ENCODE results near the gene KRT79.
"Not testable (repeated sequence)": the region's sequence is repeated elsewhere in the genome, so short reads cannot be mapped to it uniquely, and the experiment has no call there.

Gene KRT79

GRCh38 chr12:52801773-52802172 is 32.3 kb downstream of the KRT79 start:
- no peak for DNase-seq

- DNase-seq, result no peak
Observed at GRCh38 chr12:52800259-52800917, 33.7 kb downstream of the KRT79 start.

GRCh38 chr12:52799505-52800211 is 34.5 kb downstream of the KRT79 start:
- DNase-seq, result no peak

DNA sequence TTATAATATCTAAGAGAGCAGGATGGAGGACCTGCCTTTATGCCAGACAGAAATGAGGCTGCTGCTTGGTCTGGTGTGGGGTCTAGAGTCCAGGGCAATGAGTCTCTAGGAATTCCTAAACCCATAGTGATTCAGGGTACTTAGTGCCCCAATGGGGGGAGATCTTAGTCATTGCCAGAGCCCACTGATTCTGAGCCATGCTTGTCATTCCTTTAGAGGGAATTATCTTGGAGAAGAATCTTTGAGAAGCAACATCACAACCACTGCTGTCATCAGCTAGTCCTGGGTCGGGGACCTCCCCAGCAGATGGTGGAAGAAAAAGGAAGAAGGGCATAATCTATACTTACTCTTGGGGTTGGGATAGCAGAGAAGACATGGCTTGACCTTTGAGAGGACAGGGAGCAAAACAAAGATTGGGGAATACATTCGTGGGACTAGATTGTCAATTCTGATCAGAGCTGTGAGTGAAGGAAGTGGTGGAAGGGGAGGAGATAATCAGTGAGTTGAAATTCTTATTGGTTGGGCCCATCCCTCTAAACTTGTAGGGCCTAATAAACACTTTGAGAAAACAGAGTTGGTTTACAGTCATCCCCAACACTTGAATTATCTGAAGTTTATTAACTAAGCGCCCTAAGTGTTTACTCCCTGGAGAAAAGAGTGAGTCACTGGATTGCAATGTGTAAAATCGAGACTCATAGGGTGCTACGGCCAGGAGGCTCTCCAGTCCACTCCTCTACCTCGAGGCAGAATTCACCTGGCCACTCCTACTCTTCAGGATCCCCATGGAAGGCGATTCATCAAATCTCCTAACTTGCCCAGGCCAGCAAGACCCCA is 35.2 kb downstream of the KRT79 start:
- no peak for DNase-seq

DNA sequence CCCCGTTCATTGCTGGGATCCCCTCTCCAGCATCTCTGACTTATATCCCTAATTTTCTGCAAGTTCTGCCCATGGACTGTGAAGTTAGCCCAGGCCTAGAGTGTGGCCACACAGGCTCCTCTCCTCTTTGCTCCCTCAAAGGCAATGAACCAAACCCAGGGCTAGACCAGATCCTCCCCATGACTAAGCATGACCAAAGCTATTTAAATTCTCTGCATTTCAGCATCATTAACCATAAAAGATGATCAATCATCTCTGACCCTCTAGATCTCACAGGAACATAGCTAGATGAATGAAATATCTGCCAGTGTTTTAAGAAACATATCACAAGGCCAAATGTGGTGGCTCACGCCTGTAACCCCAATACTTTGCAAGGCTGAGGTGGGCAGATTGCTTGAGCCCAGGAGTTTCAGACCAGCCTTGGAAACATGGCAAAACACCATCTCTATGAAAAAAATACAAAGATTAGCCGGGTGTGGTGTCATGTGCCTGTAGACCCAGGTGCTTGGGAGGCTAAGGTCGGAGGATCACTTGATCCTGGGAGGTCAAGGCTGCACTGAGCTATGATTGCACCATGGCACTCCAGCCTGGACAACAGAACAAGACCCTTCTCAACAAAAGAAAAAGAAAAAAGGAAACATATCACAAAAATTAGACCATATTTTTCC is 36.0 kb downstream of the KRT79 start:
- no peak for DNase-seq

GRCh38 chr12:52797529-52797894 is 36.6 kb downstream of the KRT79 start:
- DNase-seq, result no peak

DNA sequence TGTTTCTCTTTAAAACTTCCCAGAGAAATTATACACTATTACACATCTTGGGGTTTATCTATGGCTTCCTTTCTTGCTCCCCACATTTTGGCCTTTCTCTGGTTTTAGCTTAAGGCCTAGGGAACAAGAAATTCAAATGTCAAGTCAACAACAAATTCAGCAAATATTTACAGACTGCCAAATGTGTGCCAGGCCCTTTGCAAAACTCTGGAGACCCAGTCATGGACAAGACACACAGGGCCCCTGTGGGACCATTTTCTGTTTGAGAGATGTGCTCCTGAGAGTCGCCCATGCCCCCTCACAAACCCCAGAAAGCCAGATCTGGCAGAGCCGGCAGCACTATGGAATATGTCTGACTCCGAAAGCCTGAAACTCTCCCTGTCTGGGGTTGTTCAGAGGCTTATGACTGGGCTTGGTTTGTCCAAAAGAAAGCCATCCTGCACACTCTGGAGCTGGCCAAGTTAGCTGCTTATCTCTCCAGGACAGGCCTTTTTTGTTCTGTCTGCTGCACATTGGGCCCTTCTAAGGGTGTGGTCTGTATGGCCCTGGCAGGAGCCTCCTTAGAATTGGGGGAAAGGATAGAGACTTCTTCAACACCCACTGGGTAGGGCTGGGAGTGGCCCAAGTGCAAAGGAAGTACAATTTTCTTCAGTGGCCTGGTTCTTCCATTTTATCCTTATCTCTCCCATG is 37.1 kb downstream of the KRT79 start:
- no peak for DNase-seq

- no peak for DNase-seq
Observed at GRCh38 chr12:52796429-52796794, 37.7 kb downstream of the KRT79 start.

GRCh38 chr12:52795694-52796428 is 38.2 kb downstream of the KRT79 start, which contains the start of gene KRT3:
TSS of gene KRT3 (minus strand) at chr12:52796117. CDS start at chr12:52796042, 75 bp downstream.
- DNase-seq, result no peak

- DNase-seq, result not testable (repeated sequence)
Observed at GRCh38 chr12:52795332-52795674, 38.8 kb downstream of the KRT79 start.

GRCh38 chr12:52794479-52795331 is 39.4 kb downstream of the KRT79 start:
- no peak for DNase-seq

DNA sequence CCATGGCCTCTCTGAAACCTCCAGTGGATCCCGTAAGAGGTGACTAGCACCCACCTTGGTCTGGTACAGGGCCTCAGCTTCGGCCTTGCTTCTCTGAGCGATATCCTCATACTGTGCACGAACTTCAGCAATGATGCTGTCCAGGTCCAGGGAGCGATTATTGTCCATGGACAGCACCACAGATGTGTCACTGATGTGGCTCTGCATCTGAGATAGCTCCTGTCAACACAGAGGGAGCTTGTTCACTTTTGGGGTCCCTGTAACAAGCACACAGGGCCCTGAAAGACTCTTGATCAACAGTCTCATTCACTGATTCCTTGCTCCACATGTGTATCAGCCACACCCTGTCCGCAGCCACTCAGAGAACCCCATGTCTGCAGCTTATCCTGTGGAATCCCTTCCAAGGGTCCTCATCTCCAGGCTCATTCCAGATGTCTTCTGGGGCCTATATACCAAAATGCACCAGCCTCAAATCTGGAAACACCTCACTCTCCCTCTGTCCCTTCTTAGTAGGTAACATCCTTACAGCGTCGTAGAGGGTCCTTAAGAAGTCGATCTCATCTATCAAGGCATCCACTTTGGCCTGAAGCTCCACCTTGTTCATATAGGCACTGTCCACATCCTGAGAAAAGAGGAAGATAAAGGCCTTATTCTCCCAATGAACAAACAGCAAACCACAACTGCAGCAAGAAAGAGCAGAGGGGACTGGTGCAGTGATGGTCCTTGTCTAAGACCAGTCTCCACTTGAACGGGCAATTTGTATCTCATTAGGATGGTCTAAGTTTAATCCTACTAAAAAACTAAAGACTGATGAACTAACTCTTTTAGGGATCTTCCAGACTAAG is 41.7 kb downstream of the KRT79 start:
- DNase-seq, result no peak

DNA sequence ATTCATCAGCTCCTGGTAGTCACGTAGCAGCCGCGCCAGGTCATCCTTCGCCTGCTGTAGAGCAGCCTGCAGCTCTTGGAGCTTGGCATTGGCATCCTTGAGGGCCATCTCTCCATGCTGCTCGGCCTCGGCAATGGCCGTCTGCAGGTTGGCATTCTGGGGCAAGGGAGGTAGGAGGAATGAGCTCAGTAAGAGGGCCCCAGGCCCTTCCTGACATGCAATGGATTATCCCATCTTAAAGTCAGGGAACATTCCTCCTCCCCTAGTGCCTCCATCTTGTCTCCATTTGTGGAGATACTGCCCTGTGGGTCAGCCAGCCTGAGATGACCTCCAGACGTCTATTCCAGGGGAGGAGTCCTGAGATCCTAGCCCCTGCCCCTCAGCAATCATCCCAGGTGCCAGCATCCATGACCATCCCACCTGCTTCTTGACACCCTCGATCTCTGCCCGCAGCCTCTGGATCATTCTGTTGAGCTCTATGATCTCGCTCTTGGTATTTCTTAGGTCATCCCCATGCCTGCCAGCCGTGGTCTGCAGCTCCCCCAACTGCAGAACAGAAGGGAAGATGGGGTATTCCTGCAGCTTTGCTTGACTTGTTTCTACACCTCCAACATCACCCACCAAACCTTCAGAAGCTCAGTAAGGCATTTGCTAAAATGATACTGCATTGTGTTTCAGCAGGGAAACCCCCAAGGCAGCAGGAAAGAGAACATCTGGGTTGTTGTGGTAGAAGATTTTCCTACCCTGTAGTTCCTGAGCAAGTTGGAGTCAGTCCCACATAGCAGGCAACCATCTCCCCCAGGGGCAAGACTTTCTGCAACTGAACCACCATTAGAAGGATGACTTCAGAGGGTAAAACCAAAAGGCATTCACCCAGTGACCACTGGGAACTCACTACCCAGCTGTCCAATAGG is 42.6 kb downstream of the KRT79 start:
- DNase-seq, result no peak

DNA sequence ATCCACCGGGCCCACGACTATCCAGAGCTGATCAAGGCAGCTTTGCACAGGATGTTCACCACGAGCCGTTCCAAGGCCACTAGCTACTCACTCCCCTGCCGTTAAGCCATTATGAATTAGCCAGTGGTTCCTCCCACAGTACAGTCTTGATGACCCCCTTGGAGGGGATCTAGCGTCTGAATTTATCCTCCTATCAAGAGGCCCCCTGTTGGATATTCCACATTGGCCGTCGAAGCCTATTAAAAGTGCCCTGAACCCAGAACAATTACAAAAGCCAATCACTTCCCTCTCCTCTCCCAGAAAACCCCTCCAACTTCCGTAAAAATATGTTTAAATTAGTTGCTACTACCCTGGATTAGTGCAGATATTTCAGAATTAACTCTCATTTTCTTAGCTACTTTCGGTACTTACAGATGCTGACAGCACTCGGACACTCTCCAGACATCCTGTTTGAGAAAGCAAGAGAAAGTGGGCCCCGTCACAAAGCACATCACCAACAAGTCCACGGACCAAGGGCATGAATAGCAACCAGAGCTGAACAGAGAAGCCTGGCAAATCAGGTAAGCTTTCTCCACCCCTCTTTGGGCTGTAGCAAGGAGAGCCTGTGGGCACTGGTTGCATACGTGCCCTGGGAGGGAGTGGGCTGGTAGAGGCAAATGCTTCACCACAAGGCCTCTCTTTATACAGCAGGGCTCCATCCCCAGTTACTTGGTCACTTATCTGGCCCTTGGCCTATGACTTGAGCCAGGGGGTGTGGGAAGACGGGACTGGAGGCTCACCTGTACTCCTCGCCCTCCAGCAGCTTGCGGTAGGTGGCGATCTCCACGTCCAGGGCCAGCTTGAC is 43.5 kb downstream of the KRT79 start:
- DNase-seq, result no peak

DNA sequence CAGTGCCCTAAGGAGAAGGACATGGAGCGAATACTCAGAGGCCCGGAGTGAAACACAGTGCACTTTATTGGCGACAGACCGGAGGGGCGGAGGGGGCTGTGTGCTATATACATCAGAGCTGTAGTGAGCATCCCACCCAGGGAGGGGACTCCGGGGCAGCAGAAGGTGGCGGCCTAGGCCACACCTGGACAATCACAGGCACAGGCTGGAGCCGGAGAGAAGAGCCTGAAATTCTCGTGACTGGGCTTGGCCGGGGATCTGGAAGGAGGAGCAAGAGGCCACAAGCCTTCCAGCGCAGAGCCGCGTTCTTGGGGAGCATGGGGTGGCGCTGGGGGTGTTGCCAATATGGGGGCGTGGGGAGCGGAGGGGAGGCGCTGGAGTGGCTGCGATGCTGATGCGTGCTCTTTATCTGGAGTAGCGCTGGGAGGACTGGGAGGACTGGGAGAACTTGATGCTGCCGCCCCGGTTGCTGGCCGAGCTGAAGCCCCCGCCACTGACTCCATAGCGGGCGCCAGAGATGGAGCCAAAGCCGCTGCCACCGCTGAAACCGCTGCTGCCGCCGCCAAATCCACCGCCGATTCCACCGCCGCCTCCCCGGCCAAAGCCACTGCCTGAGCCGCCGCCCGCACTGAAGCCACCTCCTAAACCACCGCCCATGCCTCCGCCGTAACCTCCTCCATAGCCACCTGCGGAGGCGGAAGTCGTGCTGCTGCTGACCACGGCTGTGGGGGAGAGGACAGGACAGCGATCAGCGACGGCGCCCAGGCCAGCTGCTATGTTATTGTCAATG is 44.3 kb downstream of the KRT79 start:
- no peak for DNase-seq

DNA sequence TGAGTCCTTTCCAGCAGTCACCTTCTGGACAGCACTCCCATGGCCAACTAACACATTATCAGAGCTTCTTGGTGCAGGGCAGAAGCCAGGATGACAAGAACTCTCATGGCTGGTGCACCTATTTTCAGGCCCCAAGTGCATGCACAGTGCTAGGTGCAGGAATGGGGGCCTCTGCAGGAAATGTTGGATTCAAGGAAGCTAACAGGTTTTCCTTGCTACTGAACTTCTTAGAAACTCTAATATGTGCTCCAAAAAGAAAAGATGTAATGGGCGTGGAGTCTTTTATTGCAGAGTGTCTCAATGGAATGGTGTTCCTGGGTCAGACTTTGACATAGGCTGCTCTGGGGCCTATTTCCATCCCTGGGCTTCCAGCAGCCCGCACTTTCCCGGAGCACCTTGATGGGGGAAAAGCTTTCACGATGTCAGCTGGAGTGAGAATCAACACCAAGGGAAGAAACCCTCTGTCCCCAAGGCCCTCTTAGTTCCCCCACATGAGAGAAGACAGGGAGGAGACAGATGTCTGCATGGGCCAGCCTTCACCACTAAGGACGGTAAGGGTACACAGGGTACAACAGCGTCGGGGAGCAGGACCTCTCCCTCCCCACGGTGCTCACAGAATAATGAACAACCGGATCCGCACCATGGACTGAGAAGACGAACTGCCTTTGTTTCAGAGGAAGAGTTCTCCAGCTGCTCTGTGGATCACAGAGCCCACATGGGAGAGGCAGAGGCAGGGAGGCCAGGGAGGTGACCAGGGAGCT is 45.1 kb downstream of the KRT79 start:
- DNase-seq, result no peak

All from NK-92 treated with Interleukin-12 subunit alpha and Interleukin-12 subunit beta, amount 100 ng/mL, for 24 hours (cell line).